AML-193 (cell line): Measurements from ENCODE around the gene DCHS2.

Source experiments
- DNase-seq, 2 experiments: peaks; one replicate each; lab custom pipeline; 2025; lab: John Stamatoyannopoulos, UW

Gene DCHS2

GRCh38 chr4:154489558-154490233 is 1.9 kb downstream of the DCHS2 start:
- no peak for DNase-seq

- DNase-seq, result no peak
Measured at GRCh38 chr4:154487145-154487544, 4.5 kb downstream of the DCHS2 start.

- peak; percentile 33 to 59 for DNase-seq
Measured at GRCh38 chr4:154485127-154485773, 6.3 kb downstream of the DCHS2 start.

GRCh38 chr4:154478547-154478946 is 13.1 kb downstream of the DCHS2 start:
- DNase-seq, result no peak

GRCh38 chr4:154478128-154478527 is 13.5 kb downstream of the DCHS2 start:
- DNase-seq, result no peak

- no peak for DNase-seq
Measured at GRCh38 chr4:154476232-154476631, 15.4 kb downstream of the DCHS2 start.

- no peak for DNase-seq
Measured at GRCh38 chr4:154475820-154476219, 15.8 kb downstream of the DCHS2 start.

GRCh38 chr4:154473497-154473896 is 18.1 kb downstream of the DCHS2 start:
- DNase-seq, result no peak

GRCh38 chr4:154472858-154473257 is 18.7 kb downstream of the DCHS2 start:
- no peak for DNase-seq

- no peak for DNase-seq
Measured at GRCh38 chr4:154471526-154472331, 19.9 kb downstream of the DCHS2 start.

GRCh38 chr4:154471032-154471431 is 20.6 kb downstream of the DCHS2 start:
- DNase-seq, result no peak

- DNase-seq, result no peak
Measured at GRCh38 chr4:154467886-154468285, 23.7 kb downstream of the DCHS2 start.

- no peak for DNase-seq
Measured at GRCh38 chr4:154466336-154466735, 25.3 kb downstream of the DCHS2 start.

- no peak for DNase-seq
Measured at GRCh38 chr4:154465085-154465484, 26.5 kb downstream of the DCHS2 start.

- DNase-seq, result no peak
Measured at GRCh38 chr4:154464654-154465053, 26.9 kb downstream of the DCHS2 start.

GRCh38 chr4:154462081-154462810 is 29.4 kb downstream of the DCHS2 start:
- DNase-seq, result no peak

GRCh38 chr4:154457471-154457870 is 34.1 kb downstream of the DCHS2 start:
- no peak for DNase-seq

GRCh38 chr4:154456889-154457288 is 34.7 kb downstream of the DCHS2 start:
- DNase-seq, result no peak

- no peak for DNase-seq
Measured at GRCh38 chr4:154456240-154456639, 35.4 kb downstream of the DCHS2 start.

GRCh38 chr4:154455111-154455510 is 36.5 kb downstream of the DCHS2 start:
- no peak for DNase-seq

GRCh38 chr4:154454710-154455109 is 36.9 kb downstream of the DCHS2 start:
- no peak for DNase-seq

GRCh38 chr4:154452798-154453346 is 38.7 kb downstream of the DCHS2 start:
- DNase-seq, result no peak
